ENCODE results near the gene PYGO2. TPM values are rescaled to one million over a fixed set of nuclear protein-coding genes. Genes with fewer than 3 reads are reported as not detected.

The PYGO2 gene
- total and polyA plus RNA-seq, 2 of the 8 experiments (the other 6 are each of a cell fraction or from before 2014, with no cell fraction given): 31.0 to 31.6 TPM

- TF ChIP-seq JUND (IDR thresholded peaks at IDR 0.05; ENCODE audit: low read length): no peak
- TF ChIP-seq HDAC6 (IDR thresholded peaks at IDR 0.05; ENCODE audit: low read depth, low read length): no peak
- TF ChIP-seq RAD21 (IDR thresholded peaks at IDR 0.05 in 1 of 2, conservative IDR thresholded peaks at IDR 0.05 in 1 of 2; ENCODE audit: low read depth in 2 of 2, low read length in 2 of 2): no peak
- no peak for TF ChIP-seq KDM5A (IDR thresholded peaks at IDR 0.05; ENCODE audit: low read length)
Observed at GRCh38 chr1:154937988-154938386, 23.6 kb downstream of the PYGO2 start (continued).

All from H1 (cell line).